UCSD-AML1 (cell line): Measurements from ENCODE around the gene MPG.
"Not testable (repeated sequence)": the region's sequence is repeated elsewhere in the genome, so short reads cannot be mapped to it uniquely, and the experiment has no call there.

Source experiments
- DNase-seq: peaks from one replicate; lab custom pipeline; 2025; ENCODE audit not compliant: unreplicated experiment; lab: John Stamatoyannopoulos, UW

MPG gene, protein sequence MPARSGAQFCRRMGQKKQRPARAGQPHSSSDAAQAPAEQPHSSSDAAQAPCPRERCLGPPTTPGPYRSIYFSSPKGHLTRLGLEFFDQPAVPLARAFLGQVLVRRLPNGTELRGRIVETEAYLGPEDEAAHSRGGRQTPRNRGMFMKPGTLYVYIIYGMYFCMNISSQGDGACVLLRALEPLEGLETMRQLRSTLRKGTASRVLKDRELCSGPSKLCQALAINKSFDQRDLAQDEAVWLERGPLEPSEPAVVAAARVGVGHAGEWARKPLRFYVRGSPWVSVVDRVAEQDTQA

DNA sequence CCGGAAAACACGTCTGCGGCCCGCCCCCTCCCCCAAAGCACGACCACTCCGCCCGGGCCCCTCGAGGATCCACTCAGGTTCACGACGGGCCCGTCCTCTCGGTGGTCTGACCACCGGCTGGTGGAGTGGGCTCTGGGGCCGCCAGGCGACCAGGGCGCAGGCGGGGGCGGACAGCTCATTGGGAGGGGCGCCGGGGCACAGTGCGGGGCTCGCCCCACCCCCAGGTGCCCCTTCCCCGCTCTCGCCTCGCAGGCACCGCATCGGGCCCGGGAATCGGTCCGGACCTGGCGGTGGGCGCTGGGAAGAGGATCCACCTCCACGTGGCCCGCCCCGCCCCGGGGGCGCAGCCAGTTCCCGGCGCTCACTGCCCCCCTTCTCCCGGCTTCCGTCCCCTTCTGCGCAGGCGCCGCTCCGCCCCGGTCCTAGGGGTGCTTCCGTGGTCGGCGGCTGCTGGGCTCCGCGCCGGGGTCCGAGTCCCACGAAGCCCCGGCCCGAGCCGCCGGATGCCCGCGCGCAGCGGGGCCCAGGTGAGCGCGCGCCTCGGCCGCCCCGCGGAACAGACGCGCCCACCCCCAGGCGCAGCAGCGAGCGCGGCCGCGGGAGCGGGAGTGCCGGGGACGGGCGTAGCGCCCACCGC, at the start of gene MPG:
Gene MPG, plus strand, starts transcription at position 419 of the 637 bp plus-strand sequence. Its CDS starts 85 bp downstream, at position 504.
- peak; percentile 90 for DNase-seq

DNA sequence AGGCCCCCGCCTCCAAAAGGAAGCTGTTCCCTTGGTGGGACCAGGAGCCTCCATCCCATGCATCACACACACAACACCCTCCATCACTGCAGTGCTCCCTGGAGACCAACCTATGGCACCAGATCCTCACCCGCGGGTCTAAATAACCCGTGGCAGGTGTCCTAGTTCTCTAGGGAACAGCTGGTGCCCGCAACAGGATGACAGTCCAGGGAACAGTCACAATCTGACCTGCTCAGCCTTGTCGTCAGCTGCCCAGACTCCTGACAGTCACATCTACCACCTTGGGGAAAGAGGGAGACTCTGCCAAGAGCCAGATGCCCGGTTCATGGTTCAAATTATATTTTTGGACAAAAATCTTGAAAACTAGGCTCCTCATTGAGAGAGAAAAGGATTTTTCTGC, 47.4 kb upstream of the MPG start:
- not testable (repeated sequence) for DNase-seq

DNA sequence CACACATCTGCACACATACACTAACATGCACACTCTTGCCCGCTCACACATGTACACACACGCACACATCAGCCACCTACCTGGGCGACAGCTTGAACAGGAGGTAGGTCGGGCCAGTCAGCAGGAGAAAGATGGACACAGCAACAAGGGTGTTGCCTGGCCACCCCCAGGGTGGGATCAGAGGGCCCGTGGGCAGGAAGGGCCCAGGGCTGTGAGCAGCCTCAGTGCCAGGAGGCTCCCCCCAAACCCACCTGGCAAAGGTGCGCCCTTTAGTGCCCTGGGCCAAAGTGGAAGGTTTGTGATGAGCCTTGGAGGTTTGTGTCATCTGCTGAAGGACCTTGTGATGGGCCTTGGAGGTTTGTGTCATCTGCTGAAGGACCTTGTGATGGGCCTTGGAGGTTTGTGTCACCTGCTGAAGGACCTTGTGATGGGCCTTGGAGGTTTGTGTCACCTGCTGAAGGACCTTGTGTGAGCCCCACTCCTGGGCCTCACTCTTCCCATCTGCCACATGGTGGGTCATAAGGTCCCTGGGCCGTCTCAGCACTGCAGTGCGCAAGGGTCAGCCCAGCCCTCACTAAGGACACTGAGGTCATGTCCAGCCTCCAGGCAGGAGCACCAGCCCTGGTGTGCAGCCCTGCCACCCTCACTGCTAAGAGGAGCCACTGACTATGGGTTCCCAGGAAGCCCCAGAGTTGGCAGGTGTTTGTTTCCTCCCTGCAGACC, 44.7 kb upstream of the MPG start:
- DNase-seq = not testable (repeated sequence)

DNA sequence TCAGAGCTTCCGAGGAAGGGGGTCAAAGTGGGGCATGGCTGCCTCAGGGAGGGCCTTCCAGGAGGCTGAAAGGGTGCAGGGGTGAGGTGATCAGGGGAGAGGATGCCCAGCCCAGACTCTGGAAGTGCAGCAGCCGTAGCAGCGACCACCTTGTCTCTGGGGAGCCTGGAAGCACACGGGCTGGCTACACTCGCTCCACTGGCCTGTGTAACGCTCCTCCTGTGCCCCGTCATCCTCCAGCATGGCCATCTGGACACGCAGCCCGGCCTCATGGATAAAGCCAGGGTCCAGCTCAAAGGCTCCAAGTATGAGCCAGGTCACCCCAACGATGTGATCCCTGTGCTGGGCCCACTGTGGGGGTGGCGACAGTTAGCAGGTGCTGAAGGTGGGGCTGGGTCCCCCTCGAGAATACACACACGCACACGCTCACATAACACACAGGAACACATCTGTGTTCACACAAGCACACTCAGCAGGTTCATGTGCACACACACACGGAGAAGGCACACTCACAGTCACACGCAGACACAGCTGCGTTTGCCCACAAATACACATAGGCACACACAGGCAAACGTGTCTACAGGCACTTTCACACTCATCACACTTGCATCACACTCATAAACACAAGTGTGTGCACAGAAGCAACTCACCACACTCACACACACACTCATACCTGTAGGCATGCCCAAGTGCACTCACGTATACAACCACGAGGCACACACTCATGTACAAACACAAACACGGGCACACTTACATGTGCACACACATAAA, 44.0 kb upstream of the MPG start:
- DNase-seq = no peak

DNA sequence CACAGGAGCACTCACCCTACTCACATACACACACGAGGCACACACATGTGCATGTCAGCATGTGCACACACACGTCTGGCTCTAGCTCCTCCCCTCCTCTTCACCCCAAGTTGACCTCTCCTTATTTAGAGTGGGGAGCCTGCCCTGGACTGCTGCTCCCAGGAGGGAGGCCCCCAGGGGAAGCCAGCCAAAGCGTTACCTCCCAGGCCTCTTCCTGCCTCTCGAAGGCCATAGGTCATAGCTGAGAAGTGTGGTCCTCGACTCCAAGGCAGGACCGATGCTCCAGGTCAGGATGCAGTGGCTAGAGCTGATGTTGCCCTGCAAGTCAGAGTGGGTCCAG, 43.4 kb upstream of the MPG start:
- no peak for DNase-seq

DNA sequence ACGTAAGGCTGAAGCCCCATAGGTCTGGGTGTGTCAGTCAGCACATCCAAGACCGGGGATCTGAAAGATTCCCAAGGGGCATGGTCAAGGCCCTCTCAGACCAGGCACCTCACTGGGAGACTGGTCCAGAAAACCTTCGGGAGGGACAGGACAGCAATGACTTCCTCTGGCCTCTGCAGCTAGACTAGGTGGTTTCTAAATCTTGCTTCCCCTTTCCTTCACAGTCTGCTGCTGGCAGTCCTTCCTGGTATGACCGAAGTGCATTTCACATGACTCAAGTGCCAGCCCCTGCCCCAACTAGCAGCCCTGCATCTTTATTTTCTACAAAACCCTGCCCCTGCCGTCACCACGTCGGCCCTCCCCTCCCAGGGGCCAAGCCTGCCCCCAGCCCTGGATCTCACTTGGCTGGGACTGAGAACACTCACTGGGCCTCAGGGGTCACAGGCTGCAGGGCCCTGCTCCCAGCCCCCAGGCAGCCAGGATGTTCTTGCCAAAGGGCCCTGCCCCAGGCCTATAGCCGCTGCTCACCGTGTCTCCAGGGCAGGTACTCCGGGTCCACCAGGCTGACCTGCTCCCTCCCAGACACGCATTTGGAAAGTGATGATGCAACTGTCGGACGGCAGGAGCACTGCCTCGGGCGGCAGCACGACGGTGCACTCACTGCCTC, 42.9 kb upstream of the MPG start:
- DNase-seq = peak; percentile 52

DNA sequence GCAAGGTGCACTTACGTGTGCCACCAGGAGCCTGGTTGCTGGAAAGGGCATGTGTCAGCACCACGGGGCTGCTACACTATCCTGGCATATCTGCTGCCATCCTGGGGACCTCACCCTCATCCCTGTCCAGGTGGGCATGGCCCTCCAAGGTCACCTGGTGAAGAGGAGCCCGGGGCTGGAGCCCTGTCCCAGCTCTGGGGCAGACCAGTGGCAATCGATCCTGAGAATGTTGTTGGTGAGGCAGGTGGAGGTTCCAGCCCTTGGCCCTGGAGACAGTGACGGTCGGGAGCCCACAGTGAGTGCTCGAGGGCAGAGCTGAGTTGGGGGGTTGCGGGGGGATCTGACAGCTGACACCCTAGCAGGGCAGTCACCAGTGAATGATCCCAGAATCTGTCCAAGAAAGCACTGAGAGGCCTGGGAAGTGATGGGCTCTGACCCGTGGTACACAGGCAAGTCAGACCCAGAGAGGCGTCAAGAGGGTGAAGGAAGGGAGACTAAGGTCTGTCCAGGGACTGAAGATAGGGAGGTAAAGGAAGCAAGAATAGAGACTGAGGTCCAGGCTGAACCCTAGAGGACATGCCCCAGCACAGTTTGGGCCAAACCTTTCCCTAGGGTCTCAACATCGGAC, 42.2 kb upstream of the MPG start:
- DNase-seq = no peak

DNA sequence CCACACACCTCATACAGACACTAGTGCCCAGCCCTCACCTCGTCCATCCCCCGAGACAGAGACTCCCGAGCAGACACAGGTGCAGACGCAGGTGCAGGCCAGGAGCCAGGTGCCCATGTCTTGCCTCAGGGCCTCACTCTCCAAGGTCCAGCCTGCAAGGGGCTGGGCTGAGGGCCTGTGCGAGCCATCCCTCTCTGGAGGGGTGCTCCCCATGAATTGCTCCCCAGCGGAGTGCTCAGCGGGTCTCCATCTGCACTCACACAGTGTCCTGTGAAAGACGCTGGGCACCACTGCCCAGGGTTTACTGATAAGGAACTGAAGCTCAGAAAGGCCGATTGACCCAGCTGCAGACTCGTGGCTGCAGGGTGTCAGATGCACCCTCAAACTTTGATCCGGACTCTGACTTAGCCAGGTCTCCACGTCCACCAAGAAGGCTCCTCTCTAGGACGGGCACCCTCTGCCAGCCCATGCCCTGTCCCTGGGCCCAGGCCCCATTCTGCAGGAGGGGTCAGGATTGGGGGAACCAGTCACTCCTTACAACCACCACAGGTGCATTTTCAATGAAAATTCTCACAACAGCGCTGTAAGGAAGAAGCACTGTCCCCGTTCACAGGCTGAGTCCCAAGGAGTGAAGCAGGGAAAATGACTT, 41.6 kb upstream of the MPG start:
- DNase-seq = no peak

DNA sequence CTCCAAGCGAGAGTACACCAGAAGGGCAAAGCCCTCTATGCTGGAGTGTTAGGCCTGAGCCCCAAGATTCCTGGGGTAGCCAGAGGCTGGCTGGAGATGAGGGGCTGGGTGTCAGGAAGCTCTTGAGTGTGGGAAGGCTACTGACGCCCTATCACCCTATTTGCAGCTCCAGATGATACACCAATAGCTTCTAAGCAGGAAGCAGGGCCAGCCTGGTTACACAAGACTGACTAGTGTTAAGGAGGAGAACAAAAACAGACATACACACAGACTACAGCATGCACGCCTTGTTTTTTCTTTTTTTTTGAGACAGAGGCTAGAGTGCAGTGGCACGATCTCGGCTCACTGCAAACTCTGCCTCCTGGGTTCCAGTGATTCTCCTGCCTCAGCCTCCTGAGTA, 40.5 kb upstream of the MPG start:
- DNase-seq = no peak

DNA sequence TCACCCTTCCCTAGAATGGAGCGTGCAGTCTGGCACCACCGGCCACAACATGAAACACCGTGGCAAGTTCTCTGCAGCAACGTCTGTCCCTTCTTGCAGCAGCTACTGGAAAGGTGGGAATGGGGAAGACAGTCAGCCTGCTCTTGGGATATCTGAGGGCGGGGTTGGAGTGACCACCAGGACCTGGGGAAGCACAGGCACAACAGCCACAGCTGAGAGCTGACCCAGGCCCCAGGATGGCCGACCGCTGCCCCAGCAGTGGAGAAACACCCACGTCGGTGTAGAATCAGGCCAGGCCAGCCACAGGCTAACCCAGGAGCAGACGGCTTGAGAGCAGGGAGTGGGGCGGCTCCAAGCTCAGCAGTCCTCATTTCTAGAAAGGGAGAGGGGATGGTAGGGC, 39.8 kb upstream of the MPG start:
- not testable (repeated sequence) for DNase-seq

DNA sequence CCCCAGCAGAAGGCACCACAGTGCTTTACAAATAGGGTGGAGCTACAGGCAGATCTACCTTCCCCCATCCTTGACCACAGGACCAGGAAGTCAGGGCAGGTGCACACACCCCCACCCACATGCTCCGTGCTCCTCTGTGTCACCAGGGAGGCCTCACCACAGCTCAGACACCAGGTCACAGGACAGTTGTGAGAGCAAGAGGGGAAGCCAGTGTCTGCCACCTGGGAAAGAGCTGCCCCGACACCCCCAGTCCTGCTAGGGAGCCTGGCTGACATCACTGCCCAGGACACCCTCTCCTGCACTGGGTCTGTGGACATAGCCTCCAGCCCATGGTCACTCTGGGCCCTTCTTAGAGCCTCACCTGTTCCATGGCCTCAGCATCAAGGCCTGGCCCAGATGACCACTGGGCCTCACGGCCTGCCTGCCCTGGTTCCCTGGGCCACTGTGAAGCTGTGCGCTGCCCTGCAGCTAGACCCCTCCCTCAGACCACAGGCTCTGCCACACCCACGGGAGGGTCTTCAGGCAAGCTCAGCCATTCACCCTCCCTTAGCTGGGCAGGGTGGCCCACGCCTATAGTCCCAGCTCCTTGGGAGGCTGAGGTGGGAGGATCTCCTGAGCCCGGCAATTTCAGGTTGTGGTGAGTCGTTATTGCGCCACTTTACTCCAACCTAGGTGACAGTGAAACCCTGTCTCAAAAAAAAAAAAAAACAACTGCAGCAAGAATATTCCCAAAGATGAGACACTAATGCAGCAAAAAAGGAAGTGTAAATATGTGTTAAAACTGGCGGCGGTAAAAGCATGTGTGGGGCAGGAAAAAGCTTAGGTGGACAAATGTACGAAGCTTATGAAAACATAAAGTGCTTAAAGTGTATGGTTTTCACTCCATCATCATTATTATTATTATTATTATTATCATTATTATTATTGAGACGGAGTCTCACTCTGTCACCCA, 38.8 kb upstream of the MPG start:
- DNase-seq = no peak

DNA sequence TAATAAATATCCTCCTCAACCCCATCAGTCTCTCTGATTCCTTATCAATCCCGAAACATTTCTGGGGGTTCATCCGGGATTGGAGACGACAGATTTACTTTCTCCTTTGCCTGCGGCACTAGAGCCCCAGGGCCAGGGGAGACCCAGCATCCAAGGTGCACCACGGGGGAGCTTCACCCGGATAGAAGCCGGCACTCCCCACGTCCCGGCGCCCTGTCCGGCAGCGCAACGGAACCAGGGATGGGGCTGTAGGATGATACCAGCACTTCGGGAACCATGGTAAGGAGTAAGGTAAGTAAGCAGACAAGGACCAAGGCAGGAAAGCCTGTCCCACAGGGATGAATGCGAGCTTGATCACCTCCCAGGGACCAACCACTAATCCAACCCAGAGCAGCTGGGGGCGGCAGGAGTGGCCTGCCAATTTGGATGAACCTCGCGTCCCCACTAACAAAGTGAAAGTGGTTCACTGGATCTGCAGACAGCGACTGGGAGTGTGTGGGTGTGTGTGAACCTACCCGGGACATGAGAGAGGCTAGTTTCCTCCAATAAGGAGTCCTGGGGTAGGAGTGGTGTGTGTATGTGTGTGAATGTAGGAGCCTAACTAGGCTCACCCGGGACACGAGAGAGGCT, 36.5 kb upstream of the MPG start:
- no peak for DNase-seq

DNA sequence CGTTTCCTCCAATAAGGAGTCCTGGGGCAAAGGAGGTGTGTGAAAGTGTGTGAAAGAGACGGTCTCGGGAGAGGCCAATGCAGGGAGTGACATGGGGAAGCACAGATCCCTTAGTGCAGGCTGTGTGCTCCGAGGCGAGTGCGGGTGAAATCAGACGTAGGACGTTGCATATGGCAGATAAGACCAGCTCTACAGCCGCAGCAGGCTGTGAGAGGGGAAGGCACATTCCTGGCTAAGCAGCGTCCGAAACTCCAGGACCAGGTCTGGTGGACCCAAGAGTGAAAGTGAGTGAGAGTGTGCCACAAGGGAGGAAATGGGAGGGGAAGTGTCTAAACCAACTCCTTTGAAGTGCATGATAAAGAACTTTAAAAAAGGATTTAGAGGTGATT, 36.0 kb upstream of the MPG start:
- no peak for DNase-seq

DNA sequence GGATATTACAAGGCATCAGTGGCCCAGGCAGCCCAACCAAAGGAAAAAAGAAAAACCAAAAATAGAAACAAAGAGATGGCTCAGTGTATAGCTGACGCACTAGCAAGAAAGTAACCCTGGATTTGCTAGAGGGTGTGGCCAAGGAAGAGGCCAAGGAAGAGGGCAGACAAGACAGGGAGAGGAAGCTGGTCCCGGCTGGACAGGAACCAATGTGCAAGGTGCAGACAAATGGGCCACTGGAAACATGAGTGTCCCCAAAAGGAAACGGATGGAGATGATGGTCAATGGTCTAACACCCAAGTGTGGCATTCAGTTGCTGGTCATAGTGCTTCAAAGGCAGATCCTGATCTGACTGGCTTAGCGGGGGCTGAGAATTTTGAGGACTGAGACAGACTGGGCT, 35.3 kb upstream of the MPG start:
- no peak for DNase-seq

DNA sequence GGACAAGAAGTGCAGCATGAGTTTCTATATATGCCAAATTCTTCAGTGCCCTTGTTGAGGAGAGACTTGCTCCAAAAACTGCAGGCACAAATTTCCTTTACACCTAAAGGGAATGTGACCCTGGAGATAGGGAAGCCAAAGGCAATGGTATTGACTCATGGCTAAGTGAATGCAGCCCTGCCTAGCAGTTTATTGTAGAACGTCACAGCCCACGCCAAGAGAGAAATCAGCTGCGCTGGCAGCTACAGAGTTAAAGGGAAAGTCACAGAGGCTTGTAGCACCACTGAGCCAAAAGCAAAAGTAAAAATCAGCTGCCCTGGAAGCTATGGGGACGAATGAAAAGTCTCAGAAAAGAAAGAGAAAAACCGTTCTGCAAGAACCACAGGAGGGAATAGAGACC, 34.7 kb upstream of the MPG start:
- no peak for DNase-seq

DNA sequence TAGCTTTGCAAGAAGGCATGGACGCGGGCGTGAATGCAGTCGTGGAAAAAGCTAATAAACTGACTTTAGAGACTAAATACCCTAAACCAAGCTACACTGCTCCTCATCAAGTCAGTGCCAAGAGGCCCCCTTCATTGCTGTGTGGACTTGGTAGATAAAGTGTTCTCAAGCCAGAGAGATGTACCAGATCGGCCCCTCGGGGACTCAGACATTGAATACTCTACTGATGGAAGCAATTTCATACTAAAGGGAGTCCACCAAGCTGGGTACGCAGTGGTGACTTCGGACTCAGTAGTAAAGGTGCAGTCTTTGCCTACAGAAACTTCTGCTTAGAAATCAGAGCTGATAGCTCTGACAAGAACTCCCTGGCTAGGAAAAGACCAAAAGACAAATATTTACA, 33.4 kb upstream of the MPG start:
- no peak for DNase-seq

DNA sequence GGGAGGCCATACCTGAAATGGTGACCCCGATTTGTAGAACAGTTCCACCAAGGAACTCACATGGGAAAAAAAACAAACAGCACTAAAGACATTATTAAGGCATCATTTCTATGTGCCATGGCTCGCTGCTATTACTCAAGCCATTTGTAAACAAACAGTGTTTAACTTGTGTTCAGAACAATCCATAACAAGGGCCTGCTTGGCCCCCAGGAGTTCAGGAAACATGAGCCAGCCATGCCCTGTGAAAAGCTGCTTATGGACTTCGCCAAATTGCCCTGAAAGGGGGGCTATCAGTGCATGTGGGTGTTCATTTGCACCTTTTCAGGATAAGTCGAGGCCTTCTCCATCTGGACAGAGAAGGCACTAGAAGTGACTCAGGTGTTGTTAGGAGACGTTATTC, 32.6 kb upstream of the MPG start:
- DNase-seq = no peak

DNA sequence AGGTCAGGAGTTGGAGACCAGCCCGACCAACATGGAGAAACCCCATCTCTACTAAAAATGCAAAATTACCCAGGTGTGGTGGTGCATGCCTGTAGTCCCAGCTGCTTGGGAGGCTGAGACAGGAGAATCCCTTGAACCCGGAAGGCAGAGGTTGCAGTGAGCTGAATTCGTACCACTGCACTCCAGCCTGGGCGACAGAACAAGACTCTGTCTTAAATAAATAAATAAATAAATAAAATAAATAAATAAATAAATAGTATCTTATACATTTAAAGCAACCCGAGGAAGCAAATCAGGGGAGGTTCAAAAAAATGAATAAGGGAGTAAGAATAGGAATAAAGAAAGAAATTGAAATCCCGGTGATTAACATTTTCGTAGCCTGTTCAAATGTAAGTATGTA, 31.5 kb upstream of the MPG start:
- DNase-seq = not testable (repeated sequence)

DNA sequence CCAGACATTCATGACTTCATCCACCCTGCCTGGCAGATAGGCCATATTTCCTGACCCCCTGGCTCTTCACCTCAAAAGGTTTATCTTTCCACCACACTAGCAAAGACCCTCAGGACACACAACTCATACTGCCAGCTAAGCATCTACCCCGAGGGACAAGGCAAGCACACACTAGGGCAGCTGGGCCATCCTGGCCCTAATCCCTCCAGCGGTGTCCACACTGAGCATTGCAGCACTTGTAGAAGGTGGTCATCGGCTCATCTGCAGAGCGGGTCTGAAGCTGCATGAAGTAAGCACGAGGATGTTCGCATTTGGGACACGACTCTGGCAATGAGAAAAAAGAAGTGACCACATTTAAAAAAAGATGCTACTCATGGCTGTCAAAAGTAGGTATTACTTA, 30.8 kb upstream of the MPG start:
- DNase-seq = no peak
